Mesothelial cell of epicardium (in vitro differentiated cells): ENCODE results near the gene RNF39. TPM values are rescaled to one million over a fixed set of nuclear protein-coding genes. Genes with fewer than 3 reads are reported as not detected.

ENCODE experiments used
- DNase-seq, 2 experiments: peaks; one replicate each; pipeline ENCODE4 v3.0.0; 2021; ENCODE audit warnings: low spot score in 2 of 2; ENCODE audit not compliant: unreplicated experiment in 2 of 2
- H3K27ac Mint-ChIP-seq: 2 replicates; pipeline ENCODE4 v1.8.0; 2021; ENCODE audit warnings: mixed read lengths
- H3K27me3 Mint-ChIP-seq: 2 replicates; pipeline ENCODE4 v1.8.0; 2021; ENCODE audit warnings: low read depth, mixed read lengths
- H3K36me3 Mint-ChIP-seq: 2 replicates; pipeline ENCODE4 v1.8.0; 2021; ENCODE audit warnings: mixed read lengths
- H3K4me1 Mint-ChIP-seq: 2 replicates; pipeline ENCODE4 v1.8.0; 2021; ENCODE audit warnings: mixed read lengths
- H3K4me3 Mint-ChIP-seq: 2 replicates; pipeline ENCODE4 v1.8.0; 2021; ENCODE audit warnings: mild to moderate bottlenecking, moderate library complexity, mixed read lengths
- H3K9me3 Mint-ChIP-seq: 2 replicates; pipeline ENCODE4 v1.8.0; 2021; ENCODE audit warnings: mixed read lengths
- CTCF ChIP-seq: fragments of 200-600 bp; sonication (generic); IDR thresholded peaks from one replicate; pipeline ENCODE4 v1.5.0; 2021; ENCODE audit warnings: antibody characterized with exemption; ENCODE audit not compliant: unreplicated experiment
- total RNA-seq: library from RNA; stranded (reverse); gene quantifications from 3 replicates; pipeline ENCODE4 v1.2.1, GENCODE V29; 2021

The RNF39 gene
- total RNA-seq, 1 donor from 2014 or later: not detected

GRCh38 chr6:30060606-30061091, 14.9 kb downstream of the RNF39 start:
- H3K27ac Mint-ChIP-seq: peak overlapping the region; percentile 98

GRCh38 chr6:30055513-30055912, 20.1 kb downstream of the RNF39 start:
- TF ChIP-seq CTCF: no peak
- H3K4me1 Mint-ChIP-seq: peaks cover 8% of the 10 kb centered on the region
- peaks cover 11% of the 10 kb centered on the region for H3K36me3 Mint-ChIP-seq
- H3K27ac Mint-ChIP-seq: no peak overlapping the region
- H3K4me3 Mint-ChIP-seq: no peak overlapping the region
- H3K9me3 Mint-ChIP-seq: no peaks in the 10 kb centered on the region
- no peaks in the 10 kb centered on the region for H3K27me3 Mint-ChIP-seq
- DNase-seq: no peak

More at GRCh38 chr6:30060606-30061091, 14.9 kb downstream of the RNF39 start:
- Mint-ChIP-seq H3K9me3 (no peaks in the 10 kb centered on the region), H3K36me3 (peaks cover 14% of the 10 kb centered on the region), H3K4me1 (peaks cover 26% of the 10 kb centered on the region), H3K27me3 (no peaks in the 10 kb centered on the region), H3K4me3 (peak overlapping the region; percentile 96)
- TF ChIP-seq CTCF: no peak
- DNase-seq: peak in 1 of 2 experiments; percentile 41

- H3K4me3 Mint-ChIP-seq: no peak overlapping the region
- peaks cover 11% of the 10 kb centered on the region for H3K36me3 Mint-ChIP-seq
- H3K27ac Mint-ChIP-seq: no peak overlapping the region
- no peak for TF ChIP-seq CTCF
- no peaks in the 10 kb centered on the region for H3K9me3 Mint-ChIP-seq
- DNase-seq: no peak
- no peaks in the 10 kb centered on the region for H3K27me3 Mint-ChIP-seq
- H3K4me1 Mint-ChIP-seq: no peaks in the 10 kb centered on the region
Observed at GRCh38 chr6:30053682-30054081, 21.9 kb downstream of the RNF39 start.

- Mint-ChIP-seq H3K27ac (no peak overlapping the region), H3K4me1 (no peaks in the 10 kb centered on the region), H3K4me3 (no peak overlapping the region), H3K27me3 (no peaks in the 10 kb centered on the region), H3K36me3 (no peaks in the 10 kb centered on the region), H3K9me3 (no peaks in the 10 kb centered on the region)
- no peak for TF ChIP-seq CTCF
- DNase-seq: no peak
Observed at GRCh38 chr6:30047220-30047619, 28.3 kb downstream of the RNF39 start.

- no peak overlapping the region for H3K27ac Mint-ChIP-seq
- DNase-seq: no peak
- no peaks in the 10 kb centered on the region for H3K27me3 Mint-ChIP-seq
- TF ChIP-seq CTCF: no peak
- H3K4me1 Mint-ChIP-seq: no peaks in the 10 kb centered on the region
- no peaks in the 10 kb centered on the region for H3K9me3 Mint-ChIP-seq
- no peak overlapping the region for H3K4me3 Mint-ChIP-seq
- H3K36me3 Mint-ChIP-seq: no peaks in the 10 kb centered on the region
Observed at GRCh38 chr6:30044630-30045029, 30.9 kb downstream of the RNF39 start.

- Mint-ChIP-seq H3K9me3 (no peaks in the 10 kb centered on the region), H3K36me3 (no peaks in the 10 kb centered on the region), H3K4me3 (no peak overlapping the region), H3K4me1 (no peaks in the 10 kb centered on the region), H3K27me3 (no peaks in the 10 kb centered on the region), H3K27ac (no peak overlapping the region)
- no peak for DNase-seq
- TF ChIP-seq CTCF: no peak
Observed at GRCh38 chr6:30043744-30044143, 31.8 kb downstream of the RNF39 start.
